H9 (cell line): ENCODE results near the gene ABHD15. TPM values are rescaled to one million over a fixed set of nuclear protein-coding genes. Genes with fewer than 3 reads are reported as not detected.

Source experiments
- DNase-seq: peaks from one replicate; pipeline ENCODE4 v3.0.0-alpha.2; 2017
- H2AFZ ChIP-seq: one replicate; pipeline ENCODE4 v1.6.1; 2013; ENCODE audit warnings: mild to moderate bottlenecking, low read length, control low read depth, moderate library complexity
- H2AK5ac ChIP-seq: 2 replicates; pipeline ENCODE4 v1.6.1; 2013; ENCODE audit warnings: low read length, control low read depth, mixed read lengths; ENCODE audit not compliant: insufficient read length
- H2BK120ac ChIP-seq: one replicate; pipeline ENCODE4 v1.6.1; 2013; ENCODE audit warnings: low read depth, mild to moderate bottlenecking, low read length, control low read depth, inconsistent platforms; ENCODE audit not compliant: poor library complexity, severe bottlenecking
- H2BK12ac ChIP-seq: 2 replicates; pipeline ENCODE4 v1.6.1; 2013; ENCODE audit warnings: low read length, control low read depth, mixed read lengths, low read depth; ENCODE audit not compliant: insufficient read length
- H2BK15ac ChIP-seq: 2 replicates; pipeline ENCODE4 v1.6.1; 2013; ENCODE audit warnings: low read depth, low read length, control low read depth
- H2BK20ac ChIP-seq: one replicate; pipeline ENCODE4 v1.6.1; 2013; ENCODE audit warnings: low read depth, mild to moderate bottlenecking, low read length, control low read depth, inconsistent platforms; ENCODE audit not compliant: poor library complexity, severe bottlenecking
- H2BK5ac ChIP-seq: 2 replicates; pipeline ENCODE4 v1.6.1; 2013; ENCODE audit warnings: low read length, control low read depth, mixed read lengths; ENCODE audit not compliant: insufficient read length
- H3K14ac ChIP-seq: 2 replicates; pipeline ENCODE4 v1.6.1; 2013; ENCODE audit warnings: low read length, control low read depth; ENCODE audit not compliant: insufficient read depth
- H3K18ac ChIP-seq: 2 replicates; pipeline ENCODE4 v1.6.1; 2013; ENCODE audit warnings: low read depth, mild to moderate bottlenecking, mixed read lengths, low read length, control low read depth; ENCODE audit not compliant: insufficient read length
- H3K23ac ChIP-seq: 2 replicates; pipeline ENCODE4 v1.6.1; 2013; ENCODE audit warnings: low read length, control low read depth, mixed read lengths, low read depth; ENCODE audit not compliant: insufficient read length
- H3K23me2 ChIP-seq: 2 replicates; pipeline ENCODE4 v1.6.1; 2013; ENCODE audit warnings: low read depth, mild to moderate bottlenecking, mixed read lengths, low read length, control low read depth; ENCODE audit not compliant: insufficient read length, poor library complexity, severe bottlenecking
- H3K27ac ChIP-seq: 2 replicates; pipeline ENCODE4 v1.5.1; 2013; ENCODE audit warnings: low read length, control low read depth, mixed read lengths, low read depth; ENCODE audit not compliant: insufficient read length
- H3K27me3 ChIP-seq: 2 replicates; pipeline ENCODE4 v1.6.1; 2013; ENCODE audit warnings: low read length, control low read depth, inconsistent platforms; ENCODE audit not compliant: insufficient read depth
- H3K4ac ChIP-seq: 2 replicates; pipeline ENCODE4 v1.6.1; 2013; ENCODE audit warnings: low read depth, mild to moderate bottlenecking, control low read depth, inconsistent platforms, low read length, moderate library complexity
- H3K4me1 ChIP-seq: 2 replicates; pipeline ENCODE4 v1.6.1; 2013; ENCODE audit warnings: low read length, control low read depth, inconsistent platforms; ENCODE audit not compliant: insufficient read depth
- H3K4me2 ChIP-seq: 2 replicates; pipeline ENCODE4 v1.6.1; 2013; ENCODE audit warnings: low read length, control low read depth, mixed read lengths; ENCODE audit not compliant: insufficient read length, insufficient read depth
- H3K56ac ChIP-seq: 2 replicates; pipeline ENCODE4 v1.6.1; 2013; ENCODE audit warnings: low read depth, mild to moderate bottlenecking, mixed read lengths, low read length, control low read depth; ENCODE audit not compliant: insufficient read length
- H3K79me1 ChIP-seq: 2 replicates; pipeline ENCODE4 v1.6.1; 2013; ENCODE audit warnings: low read depth, mild to moderate bottlenecking, moderate library complexity, low read length, control low read depth, inconsistent platforms; ENCODE audit not compliant: insufficient read depth, poor library complexity, severe bottlenecking
- H3K79me2 ChIP-seq: 2 replicates; pipeline ENCODE4 v1.6.1; 2013; ENCODE audit warnings: low read length, control low read depth, inconsistent platforms; ENCODE audit not compliant: insufficient read depth
- H3K9ac ChIP-seq: 2 replicates; pipeline ENCODE4 v1.6.1; 2013; ENCODE audit warnings: low read length, control low read depth, mixed read lengths; ENCODE audit not compliant: insufficient read length; ENCODE audit errors: extremely low read depth
- H3K9me3 ChIP-seq: one replicate; pipeline ENCODE4 v1.6.1; 2013; ENCODE audit warnings: low read depth, low read length, inconsistent platforms; ENCODE audit not compliant: control insufficient read depth
- H3T11ph ChIP-seq: one replicate; pipeline ENCODE4 v1.6.1; 2013; ENCODE audit warnings: mild to moderate bottlenecking, low read length, control low read depth, inconsistent platforms
- H4K20me1 ChIP-seq: one replicate; pipeline ENCODE4 v1.6.1; 2013; ENCODE audit not compliant: control insufficient read depth, insufficient read length, insufficient read depth
- H4K5ac ChIP-seq: 2 replicates; pipeline ENCODE4 v1.6.1; 2013; ENCODE audit warnings: low read depth, mild to moderate bottlenecking, mixed read lengths, low read length, control low read depth; ENCODE audit not compliant: insufficient read length
- H4K8ac ChIP-seq: replicated peaks from 2 replicates; pipeline ENCODE4 v1.6.1; 2013; ENCODE audit warnings: low read length, control low read depth, mixed read lengths, low read depth; ENCODE audit not compliant: insufficient read length
- H4K91ac ChIP-seq: 2 replicates; pipeline ENCODE4 v1.6.1; 2013; ENCODE audit warnings: low read depth, mild to moderate bottlenecking, moderate library complexity, mixed read lengths, low read length, control low read depth; ENCODE audit not compliant: insufficient read length
- H3K27ac Mint-ChIP-seq, 3 experiments: 2 replicates in 2 of 3; 3 replicates in 1 of 3; pipeline ENCODE4 v1.8.0; 2020 to 2021; ENCODE audit warnings: mixed read lengths in 3 of 3, mild to moderate bottlenecking in 1 of 3, moderate library complexity in 1 of 3
- H3K27me3 Mint-ChIP-seq: 2 replicates; pipeline ENCODE4 v1.8.0; 2021; ENCODE audit warnings: low read depth, mild to moderate bottlenecking, moderate library complexity, mixed read lengths
- H3K36me3 Mint-ChIP-seq, 3 experiments: 2 replicates in 2 of 3; 3 replicates in 1 of 3; pipeline ENCODE4 v1.8.0; 2020 to 2021; ENCODE audit warnings: low read depth in 3 of 3, mixed read lengths in 3 of 3; ENCODE audit not compliant: insufficient read depth in 1 of 3
- H3K4me1 Mint-ChIP-seq, 2 experiments: 2 replicates each; pipeline ENCODE4 v1.8.0; 2020; ENCODE audit warnings: mixed read lengths in 2 of 2
- H3K4me3 Mint-ChIP-seq, 2 experiments: 2 replicates in 1 of 2; 3 replicates in 1 of 2; pipeline ENCODE4 v1.8.0; 2020 to 2021; ENCODE audit warnings: mild to moderate bottlenecking in 2 of 2, mixed read lengths in 2 of 2, moderate library complexity in 1 of 2
- H3K9me3 Mint-ChIP-seq, 2 experiments: 2 replicates in 1 of 2; 3 replicates in 1 of 2; pipeline ENCODE4 v1.8.0; 2020; ENCODE audit warnings: mild to moderate bottlenecking in 2 of 2, mixed read lengths in 2 of 2, moderate library complexity in 1 of 2
- WGBS: extraction: QIAGEN DNeasy Blood & Tissue Kit; methylation state at CpG from one replicate; pipeline ENCODE4 v1.1.7; 2013; ENCODE audit warnings: missing lambda C conversion rate, low lambda C conversion rate, mixed read lengths; ENCODE audit not compliant: insufficient read length; ENCODE audit errors: extremely low coverage; 5-methylcytosine and 5-hydroxymethylcytosine counted together
- total RNA-seq: library from RNA; stranded (reverse); gene quantifications from 2 replicates; pipeline ENCODE4 v1.2.1, GENCODE V29; 2021
- TF ChIP-seq, protein P1 (sequence below): fragments of 200-600 bp; sonication (generic); conservative IDR thresholded peaks from 3 replicates; pipeline ENCODE4 v1.8.0; 2021; ENCODE audit warnings: antibody characterized with exemption, mild to moderate bottlenecking

ABHD15 gene
- total RNA-seq, 1 experiment from 2014 or later, result 2.5 TPM

DNA sequence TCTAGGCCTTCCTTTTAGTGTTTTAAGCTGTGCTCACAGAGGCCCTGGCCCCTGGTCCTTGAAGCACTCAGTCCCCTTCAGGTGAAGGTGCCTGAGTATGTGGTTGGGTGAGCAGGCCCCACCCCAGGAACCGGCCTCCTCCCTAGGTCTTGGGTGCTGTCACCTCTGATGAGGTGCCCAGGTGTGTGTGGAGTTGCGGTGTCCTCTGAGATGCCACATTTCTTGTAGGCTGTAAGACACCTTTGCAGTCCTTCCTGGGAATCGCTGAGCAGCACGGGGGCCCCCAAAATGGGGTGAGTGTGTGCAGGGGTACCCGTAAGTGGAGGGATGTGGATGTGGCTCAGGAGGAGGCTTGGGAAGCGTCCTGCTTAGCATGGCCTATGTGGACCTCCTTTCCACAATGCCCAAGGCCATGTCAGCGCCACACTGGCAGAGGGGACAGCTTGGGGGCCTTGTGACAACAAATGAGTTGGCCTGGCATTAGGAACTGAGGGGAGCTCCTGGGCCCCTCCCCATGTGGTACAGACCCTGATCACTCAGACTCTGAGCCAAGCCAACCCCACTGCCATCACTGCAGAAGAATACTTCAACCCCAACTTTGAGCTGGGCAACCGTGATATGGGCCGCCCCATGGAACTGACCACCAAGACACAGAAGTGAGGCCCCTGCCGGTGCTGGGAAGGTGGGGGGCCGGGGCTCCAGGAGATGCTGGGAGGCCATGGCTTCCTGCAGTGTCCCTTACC is 44.7 kb upstream of the ABHD15 start:
- peaks cover 2 to 10% (median 8%) of the 10 kb centered on the region in 3 experiments; a peak in 4 of 7 replicates for H3K36me3 Mint-ChIP-seq

More for the DNA sequence above, 44.7 kb upstream of the ABHD15 start:
- no peak overlapping the region for H2BK12ac ChIP-seq
- Mint-ChIP-seq H3K27ac (no peak overlapping the region), H3K4me1 (peaks cover 12 to 31% of the 10 kb centered on the region in 2 experiments), H3K4me3 (no peak overlapping the region), H3K27me3 (peaks cover 41% of the 10 kb centered on the region), H3K9me3 (no peaks in the 10 kb centered on the region)
- H3K27me3 ChIP-seq, result peaks cover 7% of the 10 kb centered on the region
- H2BK120ac ChIP-seq, result no peak overlapping the region
- no peak overlapping the region for H4K8ac ChIP-seq
- no peak overlapping the region for H3K4me2 ChIP-seq
- no peak overlapping the region for H3K23ac ChIP-seq
- no peak overlapping the region for H4K91ac ChIP-seq
- TF ChIP-seq, protein P1, sequence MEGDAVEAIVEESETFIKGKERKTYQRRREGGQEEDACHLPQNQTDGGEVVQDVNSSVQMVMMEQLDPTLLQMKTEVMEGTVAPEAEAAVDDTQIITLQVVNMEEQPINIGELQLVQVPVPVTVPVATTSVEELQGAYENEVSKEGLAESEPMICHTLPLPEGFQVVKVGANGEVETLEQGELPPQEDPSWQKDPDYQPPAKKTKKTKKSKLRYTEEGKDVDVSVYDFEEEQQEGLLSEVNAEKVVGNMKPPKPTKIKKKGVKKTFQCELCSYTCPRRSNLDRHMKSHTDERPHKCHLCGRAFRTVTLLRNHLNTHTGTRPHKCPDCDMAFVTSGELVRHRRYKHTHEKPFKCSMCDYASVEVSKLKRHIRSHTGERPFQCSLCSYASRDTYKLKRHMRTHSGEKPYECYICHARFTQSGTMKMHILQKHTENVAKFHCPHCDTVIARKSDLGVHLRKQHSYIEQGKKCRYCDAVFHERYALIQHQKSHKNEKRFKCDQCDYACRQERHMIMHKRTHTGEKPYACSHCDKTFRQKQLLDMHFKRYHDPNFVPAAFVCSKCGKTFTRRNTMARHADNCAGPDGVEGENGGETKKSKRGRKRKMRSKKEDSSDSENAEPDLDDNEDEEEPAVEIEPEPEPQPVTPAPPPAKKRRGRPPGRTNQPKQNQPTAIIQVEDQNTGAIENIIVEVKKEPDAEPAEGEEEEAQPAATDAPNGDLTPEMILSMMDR, result no peak
- no CpG with 5 or more reads among the region's 11 CpGs for WGBS
- no peak overlapping the region for H3K56ac ChIP-seq
- H2AFZ ChIP-seq, result no peak overlapping the region
- no peak overlapping the region for H3K14ac ChIP-seq
- DNase-seq, result no peak
- no peaks in the 10 kb centered on the region for H3K79me2 ChIP-seq
- H3T11ph ChIP-seq, result no peak overlapping the region
- H2BK15ac ChIP-seq, result no peak overlapping the region
- peaks cover 9% of the 10 kb centered on the region for H3K23me2 ChIP-seq
- no peak overlapping the region for H2AK5ac ChIP-seq
- H3K4me1 ChIP-seq, result no peaks in the 10 kb centered on the region; the same call in 1 of the 2 replicates
- H2BK20ac ChIP-seq, result no peak overlapping the region
- no peak overlapping the region for H4K5ac ChIP-seq
- no peak overlapping the region for H2BK5ac ChIP-seq
- no peak overlapping the region for H3K4ac ChIP-seq
- no peak overlapping the region for H3K27ac ChIP-seq
- H3K9me3 ChIP-seq, result no peaks in the 10 kb centered on the region
- H3K79me1 ChIP-seq, result no peaks in the 10 kb centered on the region
- H3K9ac ChIP-seq, result no peak overlapping the region
- no peak overlapping the region for H3K18ac ChIP-seq
- H4K20me1 ChIP-seq, result no peaks in the 10 kb centered on the region
